Amygdala (tissue), 56 donors: ENCODE measurements around the gene ANKRD13A.

Source experiments
- DNase-seq, 56 donors: peaks; one replicate each; lab custom pipeline; 2025; lab: John Stamatoyannopoulos, UW

Gene ANKRD13A

DNA sequence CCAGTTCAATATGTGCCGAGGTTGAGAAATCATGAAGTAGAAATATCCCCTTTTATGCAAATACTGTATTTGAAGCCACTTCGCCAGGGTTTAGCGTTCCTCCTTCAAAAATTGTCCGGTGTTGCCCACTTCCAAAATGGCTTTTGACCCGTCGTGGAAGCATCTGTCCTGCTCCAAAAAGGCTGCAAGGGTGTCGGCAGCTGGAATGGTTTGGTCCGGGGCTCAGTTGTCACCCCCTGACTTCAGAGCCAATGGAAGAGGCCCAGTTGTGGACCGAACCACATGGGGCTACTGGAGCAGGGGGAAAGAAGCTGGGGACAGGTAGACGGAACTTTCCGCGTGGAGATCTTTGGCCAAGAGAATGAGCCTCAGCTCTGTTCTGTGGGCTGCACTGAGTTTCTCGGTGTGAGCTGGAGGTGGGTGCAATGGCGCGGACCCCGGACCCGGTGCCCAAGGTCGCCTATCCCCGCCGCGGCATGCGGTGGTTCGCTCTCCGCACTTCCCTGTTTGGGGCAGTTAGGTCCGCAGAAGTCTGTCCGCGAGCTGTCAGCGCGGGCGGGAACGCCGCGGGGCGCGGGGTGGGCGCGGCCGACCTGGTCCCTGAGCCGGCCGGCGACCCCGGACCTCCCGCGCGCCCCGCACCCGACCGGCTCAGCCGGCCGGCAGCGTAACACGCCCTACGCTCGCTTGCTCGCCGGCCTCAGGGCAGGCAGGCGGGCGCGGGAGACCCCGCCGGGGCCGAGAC lies at the start of gene ANKRD13A:
TSS of gene ANKRD13A (plus strand) at position 527 of the 745 bp plus-strand sequence. CDS start 259 bp downstream, outside the sequence.
- DNase-seq = peak; percentile 42 to 94 (median 86)

DNA sequence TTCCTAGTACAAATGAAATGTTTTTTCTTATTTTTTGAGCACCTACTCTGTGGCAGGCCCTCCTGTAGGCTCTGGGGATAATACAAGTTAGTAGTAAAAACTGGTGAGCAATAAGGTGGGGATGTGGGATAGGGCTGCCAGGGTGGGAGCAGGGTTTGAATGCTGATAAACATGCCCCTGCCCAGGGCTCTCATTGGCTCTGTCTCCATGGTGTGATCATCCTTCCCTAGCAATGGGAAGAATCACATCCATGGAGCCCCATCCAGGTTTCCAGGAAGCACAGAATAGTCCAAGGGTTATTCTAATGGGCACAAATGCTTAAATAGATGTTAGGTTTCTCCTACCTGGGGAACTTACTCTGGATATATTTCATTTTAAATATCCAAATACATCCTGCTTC lies 48.6 kb upstream of the ANKRD13A start:
- no peak for DNase-seq

DNA sequence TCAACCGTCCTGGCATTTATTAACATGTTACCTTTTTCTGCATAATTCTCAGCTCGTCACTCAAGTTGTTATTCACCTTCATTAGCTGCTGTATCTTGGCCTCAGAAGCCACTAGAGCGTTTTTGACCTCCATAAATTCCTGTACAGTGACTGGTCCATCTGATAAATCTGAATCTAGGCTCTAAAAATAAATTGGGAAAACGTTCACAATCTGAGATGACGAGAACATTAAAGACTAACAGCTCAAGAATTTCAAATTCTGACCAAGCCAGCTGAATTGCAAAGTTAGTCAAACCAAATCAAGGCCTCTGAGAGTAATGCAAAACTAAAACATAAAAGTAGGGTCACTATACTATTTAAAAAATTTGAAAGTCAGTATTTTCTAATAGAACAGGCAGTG lies 48.1 kb upstream of the ANKRD13A start:
- DNase-seq = no peak

DNA sequence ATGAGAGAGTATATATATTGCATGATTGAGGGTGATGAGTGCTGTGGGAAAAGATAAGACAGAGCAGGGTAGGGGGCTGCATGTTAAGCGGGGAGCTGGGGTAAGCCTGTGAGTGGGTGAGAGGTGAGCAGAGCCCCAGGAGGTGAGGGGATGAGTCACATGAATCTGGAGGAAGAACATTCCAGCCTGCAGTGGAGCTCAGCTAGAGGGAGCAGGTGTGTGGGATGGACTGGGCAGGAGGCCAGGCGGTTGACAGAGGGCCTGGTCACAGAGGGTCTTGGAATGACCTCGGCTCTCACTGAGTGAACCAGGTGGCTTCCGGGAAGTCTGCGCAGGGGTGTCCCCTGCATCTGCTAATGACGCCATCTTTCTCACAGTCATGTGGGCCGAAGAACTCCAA lies 47.5 kb upstream of the ANKRD13A start:
- peak in 1 of 56 donors; percentile 17 for DNase-seq

- peak in 2 of 56 donors; percentile 12 to 38 for DNase-seq
Measured at GRCh38 chr12:109952160-109952858, 46.9 kb upstream of the ANKRD13A start.

DNA sequence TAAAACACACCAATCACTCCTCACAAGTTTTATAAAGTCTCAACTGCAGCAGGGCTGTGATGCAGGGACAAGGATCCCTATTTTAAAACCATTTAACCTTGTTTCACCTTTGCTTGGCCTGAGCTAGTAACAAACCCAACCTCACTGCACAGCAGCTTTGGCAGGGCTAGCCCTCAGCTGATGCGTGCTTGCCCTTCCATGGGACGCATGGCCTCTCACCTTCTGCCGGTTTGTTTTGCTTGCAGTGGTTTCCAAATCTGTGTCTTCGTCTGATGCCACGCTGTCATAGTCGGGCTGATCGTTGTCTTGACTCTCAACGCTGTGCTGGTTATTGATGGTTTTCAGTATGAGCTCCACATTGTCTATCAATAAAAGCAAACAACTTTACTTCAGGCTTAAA lies 46.4 kb upstream of the ANKRD13A start:
- DNase-seq = no peak

- DNase-seq = no peak
Measured at GRCh38 chr12:109953656-109954055, 45.6 kb upstream of the ANKRD13A start.

DNA sequence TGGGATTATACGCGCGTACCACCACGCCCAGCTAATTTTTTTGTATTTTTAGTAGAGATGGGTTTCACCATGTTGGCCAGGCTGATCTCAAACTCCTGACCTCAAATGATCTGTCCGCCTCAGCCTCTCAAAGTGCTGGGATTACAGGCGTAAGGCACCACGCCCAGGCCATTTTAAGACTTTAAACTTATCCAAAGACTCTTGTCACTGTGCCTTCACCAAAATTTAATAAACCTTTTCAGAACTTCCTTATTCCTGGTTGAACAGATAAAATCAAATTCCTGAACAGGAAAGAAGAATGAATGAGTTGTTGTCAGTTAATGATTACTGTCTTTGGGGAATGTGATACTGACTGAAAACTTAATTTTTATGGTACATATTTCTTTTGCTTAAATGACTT lies 40.9 kb upstream of the ANKRD13A start:
- no peak for DNase-seq

- DNase-seq = no peak
Measured at GRCh38 chr12:109959411-109960093, 39.7 kb upstream of the ANKRD13A start.

DNA sequence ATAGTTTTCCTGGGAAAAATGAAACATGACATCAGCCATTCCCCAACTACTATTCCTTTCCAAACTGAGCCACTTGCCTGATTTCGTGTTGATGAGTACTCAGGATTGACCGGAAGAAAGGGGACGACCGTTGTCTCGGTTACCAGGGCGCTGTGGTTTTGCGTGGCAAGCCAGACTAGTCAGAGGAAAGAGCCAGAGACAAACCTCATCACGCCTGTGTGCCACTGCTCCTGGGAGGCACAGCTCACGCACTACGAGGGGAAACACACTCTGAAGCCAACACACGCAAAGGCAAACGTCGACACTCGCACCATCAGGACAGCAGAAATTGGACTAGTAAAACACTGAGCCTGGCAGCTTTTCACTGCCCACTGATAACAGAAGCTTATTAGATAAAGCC lies 38.0 kb upstream of the ANKRD13A start:
- DNase-seq = no peak

DNA sequence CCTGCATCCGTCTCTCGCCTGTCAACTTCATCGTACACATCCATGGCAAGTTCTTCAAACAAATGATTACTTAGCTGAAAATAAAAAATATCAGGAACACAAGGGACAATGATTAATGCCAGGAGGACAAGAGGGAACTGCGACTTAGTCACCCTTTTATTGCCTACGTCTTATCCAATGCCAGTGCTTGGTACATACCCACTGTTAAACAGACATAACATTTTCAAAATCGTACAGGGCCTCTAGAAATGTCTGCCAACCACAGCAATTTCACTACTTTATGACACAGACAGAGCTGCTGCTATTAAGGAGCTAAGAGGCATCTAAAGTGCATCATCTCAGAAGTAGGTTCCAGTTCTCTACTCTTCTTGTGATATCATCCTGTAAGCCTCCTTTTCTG lies 37.6 kb upstream of the ANKRD13A start:
- no peak for DNase-seq

DNA sequence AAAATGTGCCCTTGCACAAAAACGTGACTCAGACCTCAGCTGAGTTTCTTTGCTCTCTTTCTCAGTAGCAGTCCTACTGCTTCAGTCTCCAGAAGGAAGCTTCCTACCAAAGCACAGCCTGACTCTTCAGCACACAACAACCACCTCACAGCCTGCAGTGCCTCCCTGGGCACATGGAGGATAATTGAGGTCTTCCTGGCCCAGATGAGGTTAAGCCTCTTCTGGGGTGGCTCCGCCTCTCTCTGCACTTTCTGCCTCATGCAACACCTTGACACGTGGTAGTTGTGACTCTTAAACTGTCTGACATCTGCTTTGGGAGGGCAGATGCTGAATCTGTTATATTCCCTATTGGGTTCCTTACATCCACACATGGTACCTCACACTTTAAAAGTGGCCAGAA lies 36.8 kb upstream of the ANKRD13A start:
- no peak for DNase-seq

DNA sequence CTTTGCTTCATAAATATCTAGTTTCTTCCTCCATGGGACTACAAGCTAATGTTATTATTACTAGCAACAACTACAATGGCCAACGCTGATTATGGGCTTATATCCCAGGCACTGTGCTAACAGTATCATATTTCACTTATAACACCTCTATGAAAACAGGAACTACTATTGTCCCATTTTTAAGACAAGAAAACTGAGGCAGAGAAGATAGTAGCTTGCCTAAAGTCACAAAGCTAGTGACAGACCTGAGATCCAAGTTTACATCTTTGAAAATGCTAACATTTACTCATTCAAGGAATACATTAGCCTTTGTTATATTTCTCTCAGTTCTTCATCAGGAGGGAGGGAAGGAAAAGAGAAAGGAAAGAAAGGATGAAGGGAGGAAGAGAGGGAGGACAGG lies 35.9 kb upstream of the ANKRD13A start:
- no peak for DNase-seq

- DNase-seq = no peak
Measured at GRCh38 chr12:109963743-109964429, 35.3 kb upstream of the ANKRD13A start.

GRCh38 chr12:109966546-109966945 lies 32.7 kb upstream of the ANKRD13A start:
- no peak for DNase-seq

DNA sequence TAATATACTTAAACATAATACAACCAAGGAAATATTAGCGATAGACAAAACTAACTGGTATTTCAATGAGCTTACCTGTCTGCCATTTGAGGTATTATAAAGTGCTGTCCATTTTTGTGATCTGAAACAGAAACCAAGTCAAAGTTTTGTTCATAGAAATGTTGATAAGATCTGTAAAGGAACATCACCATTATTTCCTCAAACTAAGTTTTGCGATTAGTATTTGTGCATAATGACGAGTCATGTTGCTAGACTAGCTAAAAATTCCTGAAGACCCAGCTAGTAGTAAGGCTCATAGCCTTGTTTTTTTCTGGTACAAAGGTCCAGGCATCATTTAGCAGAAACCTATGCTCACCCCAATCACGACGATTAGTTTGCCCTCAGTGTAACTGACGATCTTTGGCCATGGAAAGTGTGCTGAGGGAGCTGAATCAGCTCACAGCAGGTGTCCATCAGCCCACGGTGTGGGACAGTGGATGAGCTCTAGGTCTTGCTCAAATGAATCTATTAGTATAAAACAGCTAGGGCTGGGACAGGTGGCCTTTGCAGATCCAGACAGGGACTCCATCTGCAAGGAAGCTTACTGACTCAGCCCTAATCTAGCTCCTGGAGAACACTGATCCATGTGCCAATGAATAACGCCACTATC lies 31.7 kb upstream of the ANKRD13A start:
- no peak for DNase-seq

DNA sequence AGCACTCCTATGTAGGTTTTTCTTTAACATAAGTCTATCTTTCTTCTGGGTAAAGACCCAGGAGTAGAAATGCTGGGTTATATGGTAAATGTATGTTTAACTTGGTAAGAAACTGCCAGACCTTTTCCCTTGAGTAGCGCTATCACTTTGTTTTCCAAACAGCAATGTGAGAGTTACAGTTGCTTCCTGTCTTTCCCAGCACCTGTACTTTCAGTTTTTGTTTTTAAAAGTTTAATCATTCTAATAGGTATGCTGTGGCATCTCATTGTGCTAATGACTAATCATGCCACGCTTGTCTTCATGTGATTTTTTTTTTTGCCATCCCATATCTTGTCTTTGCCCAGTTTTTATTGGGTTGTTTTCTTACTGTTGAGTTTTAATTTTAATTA lies 31.2 kb upstream of the ANKRD13A start:
- no peak for DNase-seq

DNA sequence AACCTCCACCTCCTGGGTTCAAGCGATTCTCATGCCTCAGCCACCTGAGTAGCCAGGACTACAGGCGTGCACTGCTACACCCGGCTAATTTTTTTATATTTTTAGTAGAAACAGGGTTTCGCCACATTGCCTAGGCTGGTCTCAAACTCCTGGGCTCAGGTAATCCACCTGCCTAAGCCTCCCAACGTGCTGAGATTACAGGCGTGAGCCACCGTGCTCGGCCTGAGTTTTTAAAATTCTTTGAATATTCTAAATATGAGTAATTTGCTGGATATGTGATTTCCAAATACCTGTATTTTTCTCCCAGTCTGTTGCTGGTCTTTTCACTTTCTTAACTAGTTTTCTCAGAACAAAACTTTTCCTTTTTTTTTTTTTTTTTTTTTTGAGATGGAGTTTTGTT lies 30.4 kb upstream of the ANKRD13A start:
- DNase-seq = no peak

- no peak for DNase-seq
Measured at GRCh38 chr12:109972821-109973220, 26.4 kb upstream of the ANKRD13A start.

GRCh38 chr12:109981311-109981710 lies 17.9 kb upstream of the ANKRD13A start:
- no peak for DNase-seq
